RWPE1 (cell line): ENCODE data around the gene ANKMY1.
"Not testable (repeated sequence)": the region's sequence is repeated elsewhere in the genome, so short reads cannot be mapped to it uniquely, and the experiment has no call there.

ENCODE experiments used
- CTCF ChIA-PET: fragments of 350-600 bp; sonication (Branson Sonifier 250); formaldehyde crosslinking; extraction: SDS; loops from one replicate; lab custom pipeline; 2021; lab: Yijun Ruan, JAX
- POLR2A ChIA-PET: fragments of 400-600 bp; formaldehyde crosslinking; extraction: SDS; loops from one replicate; lab custom pipeline; 2020; ENCODE audit warnings: antibody characterized with exemption; ENCODE audit not compliant: low non-redundant PET; lab: Yijun Ruan, JAX
- DNase-seq: peaks from one replicate; pipeline ENCODE4 v3.0.0; 2012; ENCODE audit warnings: low spot score
- H3K27ac ChIP-seq: fragments of 450-650 bp; 2 replicates; pipeline ENCODE4 v1.5.1; 2017
- CTCF ChIP-seq: fragments of 450-650 bp; conservative IDR thresholded peaks from 2 replicates; pipeline ENCODE4 v1.5.1; 2017; ENCODE audit warnings: low read depth, mild to moderate bottlenecking

ANKMY1 gene

GRCh38 chr2:240539906-240540305 is 17.9 kb downstream of the ANKMY1 start:
- TF ChIP-seq CTCF: no peak
- ChIA-PET CTCF (no interaction called here), POLR2A (no interaction called here)
- no peak for DNase-seq
- H3K27ac ChIP-seq: no peak overlapping the region

GRCh38 chr2:240539101-240539500 is 18.7 kb downstream of the ANKMY1 start:
- DNase-seq, H3K27ac ChIP-seq, POLR2A ChIA-PET, CTCF ChIA-PET: not testable (repeated sequence)

- DNase-seq: no peak
- no peak overlapping the region for H3K27ac ChIP-seq
- CTCF ChIA-PET: no interaction called here
- TF ChIP-seq CTCF: no peak
- POLR2A ChIA-PET: no interaction called here
These were observed 19.6 kb downstream of the ANKMY1 start for GRCh38 chr2:240538031-240538780.

- no peak for TF ChIP-seq CTCF
- DNase-seq: no peak
- POLR2A ChIA-PET: no interaction called here
- CTCF ChIA-PET: no interaction called here
- no peak overlapping the region for H3K27ac ChIP-seq
These were observed 25.6 kb downstream of the ANKMY1 start for GRCh38 chr2:240532031-240532775.

- no peak for TF ChIP-seq CTCF
- no peak for DNase-seq
- ChIA-PET POLR2A (no interaction called here), CTCF (no interaction called here)
- no peak overlapping the region for H3K27ac ChIP-seq
These were observed 26.8 kb downstream of the ANKMY1 start for GRCh38 chr2:240531038-240531437.

GRCh38 chr2:240530181-240530580 is 27.6 kb downstream of the ANKMY1 start:
- POLR2A ChIA-PET: no interaction called here
- no peak for TF ChIP-seq CTCF
- no peak for DNase-seq
- CTCF ChIA-PET: no interaction called here
- no peak overlapping the region for H3K27ac ChIP-seq

GRCh38 chr2:240529344-240529999 is 28.3 kb downstream of the ANKMY1 start:
- DNase-seq: no peak
- ChIA-PET POLR2A (no interaction called here), CTCF (no interaction called here)
- TF ChIP-seq CTCF: no peak
- H3K27ac ChIP-seq: no peak overlapping the region
